ENCODE results near the gene IQCH.

DNA sequence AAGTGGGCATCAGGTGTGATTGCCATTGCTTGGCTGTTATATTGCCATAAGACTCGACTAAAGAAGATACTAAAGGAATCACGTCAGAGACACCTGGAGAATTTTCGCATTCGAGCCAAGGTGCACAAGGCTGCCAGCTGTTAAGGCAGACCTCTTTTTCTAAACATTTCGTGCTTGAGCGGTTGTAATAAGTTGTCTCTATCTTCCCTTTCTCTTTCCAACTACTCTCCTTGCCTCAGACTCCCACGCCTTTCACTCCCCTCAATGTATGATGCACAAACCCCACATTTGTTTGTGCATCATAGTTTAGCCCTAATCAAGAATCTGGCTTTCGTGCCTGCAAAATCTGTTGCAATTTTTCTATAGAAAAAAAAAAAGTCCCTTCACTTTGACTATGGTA lies 118.0 kb downstream of the IQCH start:
- no peak for TF ChIP-seq POLR2A (IDR thresholded peaks at IDR 0.05)
- TF ChIP-seq, protein P1, sequence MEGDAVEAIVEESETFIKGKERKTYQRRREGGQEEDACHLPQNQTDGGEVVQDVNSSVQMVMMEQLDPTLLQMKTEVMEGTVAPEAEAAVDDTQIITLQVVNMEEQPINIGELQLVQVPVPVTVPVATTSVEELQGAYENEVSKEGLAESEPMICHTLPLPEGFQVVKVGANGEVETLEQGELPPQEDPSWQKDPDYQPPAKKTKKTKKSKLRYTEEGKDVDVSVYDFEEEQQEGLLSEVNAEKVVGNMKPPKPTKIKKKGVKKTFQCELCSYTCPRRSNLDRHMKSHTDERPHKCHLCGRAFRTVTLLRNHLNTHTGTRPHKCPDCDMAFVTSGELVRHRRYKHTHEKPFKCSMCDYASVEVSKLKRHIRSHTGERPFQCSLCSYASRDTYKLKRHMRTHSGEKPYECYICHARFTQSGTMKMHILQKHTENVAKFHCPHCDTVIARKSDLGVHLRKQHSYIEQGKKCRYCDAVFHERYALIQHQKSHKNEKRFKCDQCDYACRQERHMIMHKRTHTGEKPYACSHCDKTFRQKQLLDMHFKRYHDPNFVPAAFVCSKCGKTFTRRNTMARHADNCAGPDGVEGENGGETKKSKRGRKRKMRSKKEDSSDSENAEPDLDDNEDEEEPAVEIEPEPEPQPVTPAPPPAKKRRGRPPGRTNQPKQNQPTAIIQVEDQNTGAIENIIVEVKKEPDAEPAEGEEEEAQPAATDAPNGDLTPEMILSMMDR (IDR thresholded peaks at IDR 0.05), result no peak

All from transverse colon (tissue), 3 donors.